ENCODE data around the gene UBD. TPM values are rescaled to one million over a fixed set of nuclear protein-coding genes. Genes with fewer than 3 reads are reported as not detected.

Gene UBD
- total RNA-seq, 1 donor, result not detected

DNA sequence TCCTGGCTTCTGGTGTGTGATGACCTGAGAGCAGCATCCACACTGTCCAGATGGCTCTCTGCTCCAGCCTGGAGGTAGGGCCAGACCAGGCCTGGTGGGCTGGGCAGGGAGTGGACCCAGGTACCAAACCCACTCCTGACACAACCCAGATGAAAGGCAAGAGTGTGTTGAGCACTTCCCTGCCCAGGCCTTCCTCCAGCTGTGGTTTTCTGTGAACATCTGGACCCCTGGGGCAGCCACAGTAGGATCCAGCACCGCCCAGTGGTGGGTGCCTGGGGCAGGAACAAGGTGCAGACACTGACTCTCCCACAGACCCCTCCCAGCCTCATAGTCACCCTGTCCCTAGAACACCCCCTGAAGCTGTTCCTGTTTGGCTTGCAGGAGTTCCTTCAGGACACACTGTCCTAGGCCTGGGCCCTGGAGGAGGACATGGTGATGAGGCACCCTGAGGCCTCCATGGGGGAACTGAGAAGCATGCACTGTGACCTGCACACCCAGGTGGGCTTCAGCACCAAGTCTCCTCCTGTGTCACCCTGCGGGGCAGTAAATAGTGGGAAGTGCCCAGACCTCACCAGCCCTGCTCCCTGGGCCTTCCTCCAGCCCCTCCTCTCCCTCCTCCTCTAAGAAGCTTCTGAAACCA lies 28.7 kb downstream of the UBD start:
- DNase-seq (ENCODE audit: low read depth), result no peak

DNA sequence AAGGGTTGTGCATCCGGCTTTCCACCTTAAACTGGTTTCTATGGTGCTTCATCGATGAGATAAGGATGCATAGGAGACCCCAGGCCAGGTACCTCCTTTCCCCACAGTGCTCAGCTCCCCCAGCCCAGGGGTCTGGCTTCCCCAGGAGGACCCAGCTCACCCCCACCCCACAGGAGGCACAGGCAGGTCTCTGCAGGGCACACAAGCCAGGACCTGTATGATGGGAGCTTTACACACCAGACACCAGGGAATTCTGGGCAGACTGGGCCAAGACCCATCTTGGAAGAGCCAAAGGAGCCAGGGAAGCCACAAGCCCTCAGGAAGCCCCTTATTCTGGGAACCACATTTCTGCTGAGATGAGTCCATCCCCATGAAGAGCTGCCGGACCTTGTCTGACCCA lies 29.6 kb downstream of the UBD start:
- TF ChIP-seq CTCF (IDR thresholded peaks at IDR 0.05; ENCODE audit: insufficient read depth, low read length), result no peak
- no peak for DNase-seq (ENCODE audit: low read depth)

More for the DNA sequence above, 28.7 kb downstream of the UBD start:
- no peak for TF ChIP-seq CTCF (IDR thresholded peaks at IDR 0.05; ENCODE audit: insufficient read depth, low read length)
- no peak overlapping the region for H3K4me3 ChIP-seq (ENCODE audit: low read depth, low read length)

GRCh38 chr6:29528988-29529560 lies 30.5 kb downstream of the UBD start:
- no peak overlapping the region for H3K4me3 ChIP-seq (ENCODE audit: low read depth, low read length)
- no peak for TF ChIP-seq CTCF (IDR thresholded peaks at IDR 0.05; ENCODE audit: insufficient read depth, low read length)
- DNase-seq (ENCODE audit: low read depth), result no peak

More for the DNA sequence above, 29.6 kb downstream of the UBD start:
- no peak overlapping the region for H3K4me3 ChIP-seq (ENCODE audit: low read depth, low read length)

- TF ChIP-seq CTCF (IDR thresholded peaks at IDR 0.05; ENCODE audit: insufficient read depth, low read length), result no peak
- DNase-seq (ENCODE audit: low read depth), result no peak
- H3K4me3 ChIP-seq (ENCODE audit: low read depth, low read length), result no peak overlapping the region
These were observed 31.1 kb downstream of the UBD start for GRCh38 chr6:29528300-29528931.

- DNase-seq (ENCODE audit: low read depth), result no peak
- no peak for TF ChIP-seq CTCF (IDR thresholded peaks at IDR 0.05; ENCODE audit: insufficient read depth, low read length)
- H3K4me3 ChIP-seq (ENCODE audit: low read depth, low read length), result no peak overlapping the region
These were observed 32.0 kb downstream of the UBD start for GRCh38 chr6:29527564-29527963.

DNA sequence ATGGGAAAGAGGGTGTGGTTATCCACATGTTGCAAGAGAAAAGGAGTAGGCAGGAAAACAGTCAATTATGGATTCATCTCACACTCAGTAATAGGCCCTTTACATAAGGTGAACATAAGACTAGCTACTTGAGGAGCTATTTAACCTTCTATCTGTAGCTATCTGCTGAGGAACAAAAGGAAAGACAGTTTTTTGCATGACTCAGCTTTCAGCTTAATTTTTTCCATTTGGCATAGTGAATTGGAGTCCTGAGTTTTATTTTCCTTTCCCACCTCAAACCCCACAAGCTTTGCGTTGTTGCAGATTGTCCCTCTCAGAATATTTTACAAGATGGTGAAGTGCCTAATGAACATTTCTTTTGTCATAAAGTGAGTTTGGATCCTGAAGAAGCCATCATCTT lies 32.4 kb downstream of the UBD start:
- no peak for TF ChIP-seq CTCF (IDR thresholded peaks at IDR 0.05; ENCODE audit: insufficient read depth, low read length)
- H3K4me3 ChIP-seq (ENCODE audit: low read depth, low read length), result no peak overlapping the region
- DNase-seq (ENCODE audit: low read depth), result no peak
